GM12865 (cell line): ENCODE results near the gene XRN2.

ENCODE experiments used
- DNase-seq: peaks from one replicate; pipeline ENCODE4 v3.0.0; 2010; ENCODE audit warnings: low read depth
- H3K4me3 ChIP-seq: 2 replicates; pipeline ENCODE4 v1.5.1; 2011; ENCODE audit warnings: mild to moderate bottlenecking, low read depth, low read length, control low read depth
- TF ChIP-seq, protein P1 (sequence below): IDR thresholded peaks from 2 replicates; pipeline ENCODE4 v1.5.1; 2011; ENCODE audit warnings: low read length, control low read depth, low read depth, inconsistent platforms; ENCODE audit not compliant: insufficient read depth; ENCODE audit errors: missing control alignments

XRN2 gene

DNA sequence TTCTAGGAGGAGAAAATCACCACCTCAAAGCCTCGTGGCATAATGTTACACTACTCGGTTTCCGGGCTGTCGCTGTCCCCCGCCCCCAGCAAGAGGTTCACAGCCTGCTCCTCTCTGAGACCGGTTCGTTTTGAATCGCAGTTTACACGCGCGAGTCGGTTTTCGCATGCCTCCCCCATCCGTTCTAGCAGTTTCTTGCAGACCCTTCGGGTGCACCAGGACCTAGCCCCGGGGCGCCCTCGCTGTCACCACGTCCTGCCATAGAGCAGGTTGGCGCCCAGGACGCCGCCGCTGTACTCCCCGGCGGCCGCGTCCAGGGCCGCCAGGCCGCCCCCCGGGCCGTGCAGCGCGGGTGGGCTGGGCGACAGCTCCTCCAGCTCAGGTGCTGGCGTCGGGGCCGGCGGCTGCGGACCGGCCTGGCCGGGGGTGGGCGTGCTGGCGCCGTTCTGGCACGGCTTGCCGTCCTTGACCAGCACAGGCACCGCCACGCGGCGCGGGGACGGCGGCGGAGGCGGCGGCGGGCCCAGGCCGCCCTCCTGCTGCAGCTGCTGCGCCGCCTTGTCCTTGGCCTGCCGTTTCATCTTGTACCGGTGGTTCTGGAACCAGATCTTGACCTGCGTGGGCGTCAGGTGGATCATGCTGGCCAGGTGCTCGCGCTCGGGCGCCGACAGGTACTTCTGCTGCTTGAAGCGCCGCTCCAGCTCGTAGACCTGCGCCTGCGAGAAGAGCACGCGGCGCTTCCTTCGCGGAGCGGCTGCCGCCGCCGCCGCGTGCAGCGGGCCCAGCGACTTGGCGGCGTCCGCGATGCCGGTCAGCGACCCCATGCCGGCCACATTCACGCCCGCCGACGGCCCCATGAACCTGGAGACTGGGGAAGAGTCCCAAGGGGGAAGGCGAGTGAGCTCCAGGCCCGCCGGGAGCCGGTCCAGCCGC, 92.8 kb downstream of the XRN2 start:
- TF ChIP-seq, protein P1, sequence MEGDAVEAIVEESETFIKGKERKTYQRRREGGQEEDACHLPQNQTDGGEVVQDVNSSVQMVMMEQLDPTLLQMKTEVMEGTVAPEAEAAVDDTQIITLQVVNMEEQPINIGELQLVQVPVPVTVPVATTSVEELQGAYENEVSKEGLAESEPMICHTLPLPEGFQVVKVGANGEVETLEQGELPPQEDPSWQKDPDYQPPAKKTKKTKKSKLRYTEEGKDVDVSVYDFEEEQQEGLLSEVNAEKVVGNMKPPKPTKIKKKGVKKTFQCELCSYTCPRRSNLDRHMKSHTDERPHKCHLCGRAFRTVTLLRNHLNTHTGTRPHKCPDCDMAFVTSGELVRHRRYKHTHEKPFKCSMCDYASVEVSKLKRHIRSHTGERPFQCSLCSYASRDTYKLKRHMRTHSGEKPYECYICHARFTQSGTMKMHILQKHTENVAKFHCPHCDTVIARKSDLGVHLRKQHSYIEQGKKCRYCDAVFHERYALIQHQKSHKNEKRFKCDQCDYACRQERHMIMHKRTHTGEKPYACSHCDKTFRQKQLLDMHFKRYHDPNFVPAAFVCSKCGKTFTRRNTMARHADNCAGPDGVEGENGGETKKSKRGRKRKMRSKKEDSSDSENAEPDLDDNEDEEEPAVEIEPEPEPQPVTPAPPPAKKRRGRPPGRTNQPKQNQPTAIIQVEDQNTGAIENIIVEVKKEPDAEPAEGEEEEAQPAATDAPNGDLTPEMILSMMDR = no peak
- DNase-seq = peak; percentile 38
- H3K4me3 ChIP-seq = no peak overlapping the region

DNA sequence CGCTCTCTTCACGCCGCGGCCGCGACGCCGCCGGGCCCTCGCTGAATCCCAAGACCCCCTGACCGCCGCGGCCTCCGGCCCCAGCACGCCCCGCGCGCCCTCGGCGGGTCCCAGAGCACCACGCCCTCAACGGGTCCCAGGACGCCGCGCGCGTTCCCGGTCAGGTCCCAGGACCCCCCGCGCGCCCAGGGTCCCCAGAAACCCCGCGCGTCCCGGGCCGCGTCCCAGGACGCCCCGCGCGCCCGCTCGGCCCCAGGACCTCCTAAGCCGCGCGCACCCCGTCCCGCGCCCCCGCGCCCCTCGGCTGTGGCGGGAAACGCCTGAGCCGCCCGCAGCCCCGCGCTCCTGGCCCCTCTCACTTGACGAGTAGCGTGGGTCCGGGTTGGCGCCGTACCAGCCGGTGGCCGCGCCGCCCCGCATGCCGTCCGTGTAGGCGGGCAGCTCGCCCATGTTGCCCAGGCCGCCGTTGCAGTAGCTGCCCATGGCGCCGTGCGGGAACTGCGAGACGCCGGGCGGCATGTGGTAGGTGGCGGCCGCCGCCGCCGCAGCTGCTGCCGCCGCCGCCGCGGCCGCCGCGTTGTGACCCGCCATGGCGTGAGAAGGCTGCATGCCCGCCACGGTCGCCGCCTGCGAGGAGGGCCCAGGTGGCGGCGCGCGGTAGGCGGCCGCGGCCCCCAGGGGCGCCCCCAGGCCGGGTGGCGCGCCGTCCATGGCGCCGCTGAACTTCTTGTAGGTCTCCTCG, 93.6 kb downstream of the XRN2 start:
- TF ChIP-seq, protein P1 = no peak
- H3K4me3 ChIP-seq = no peak overlapping the region
- no peak for DNase-seq

DNA sequence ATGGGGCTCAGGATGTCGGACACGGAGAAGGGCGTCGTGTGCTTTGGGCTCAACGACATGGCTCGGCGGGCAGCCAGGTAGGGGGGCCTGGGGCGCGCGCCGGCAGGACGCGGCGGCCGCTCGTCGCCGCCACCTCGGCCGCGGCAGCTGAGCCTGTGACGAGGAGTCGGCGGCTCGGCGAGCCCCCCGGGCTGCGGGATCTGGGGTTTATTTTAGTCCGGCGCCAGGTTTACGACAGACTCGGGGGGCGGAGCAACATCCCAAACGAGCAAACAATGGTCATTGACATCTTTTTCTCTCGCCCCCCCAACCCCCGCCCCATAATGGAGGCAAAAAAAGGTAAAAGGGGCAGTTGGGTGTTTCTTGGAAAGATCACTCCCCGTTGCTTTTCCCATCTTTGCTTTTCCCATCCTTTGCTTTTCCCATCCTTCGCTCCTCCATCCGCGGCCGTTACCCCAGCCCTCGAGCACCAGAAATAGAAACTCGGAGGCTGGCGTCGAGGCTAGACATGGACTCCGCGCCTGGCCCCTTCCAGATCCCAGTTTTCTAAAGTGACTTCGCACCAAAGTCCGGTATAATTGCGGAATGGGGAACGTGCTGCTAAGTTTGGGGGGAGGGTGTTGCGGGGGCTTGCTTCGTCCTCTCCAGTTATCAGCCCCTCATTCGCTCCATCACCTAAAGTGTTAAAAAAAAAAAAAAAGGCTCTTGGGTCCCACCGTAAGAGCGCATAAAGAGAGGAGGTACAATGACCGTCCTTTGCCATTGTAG, 94.4 kb downstream of the XRN2 start, which contains the start of gene NKX2-4:
NKX2-4 (minus strand) TSS at position 186 of the 768 bp plus-strand sequence; CDS start at position 59, 127 bp downstream.
- H3K4me3 ChIP-seq = no peak within 1 kb of the TSS
- TF ChIP-seq, protein P1 = no peak
- DNase-seq = no peak

DNA sequence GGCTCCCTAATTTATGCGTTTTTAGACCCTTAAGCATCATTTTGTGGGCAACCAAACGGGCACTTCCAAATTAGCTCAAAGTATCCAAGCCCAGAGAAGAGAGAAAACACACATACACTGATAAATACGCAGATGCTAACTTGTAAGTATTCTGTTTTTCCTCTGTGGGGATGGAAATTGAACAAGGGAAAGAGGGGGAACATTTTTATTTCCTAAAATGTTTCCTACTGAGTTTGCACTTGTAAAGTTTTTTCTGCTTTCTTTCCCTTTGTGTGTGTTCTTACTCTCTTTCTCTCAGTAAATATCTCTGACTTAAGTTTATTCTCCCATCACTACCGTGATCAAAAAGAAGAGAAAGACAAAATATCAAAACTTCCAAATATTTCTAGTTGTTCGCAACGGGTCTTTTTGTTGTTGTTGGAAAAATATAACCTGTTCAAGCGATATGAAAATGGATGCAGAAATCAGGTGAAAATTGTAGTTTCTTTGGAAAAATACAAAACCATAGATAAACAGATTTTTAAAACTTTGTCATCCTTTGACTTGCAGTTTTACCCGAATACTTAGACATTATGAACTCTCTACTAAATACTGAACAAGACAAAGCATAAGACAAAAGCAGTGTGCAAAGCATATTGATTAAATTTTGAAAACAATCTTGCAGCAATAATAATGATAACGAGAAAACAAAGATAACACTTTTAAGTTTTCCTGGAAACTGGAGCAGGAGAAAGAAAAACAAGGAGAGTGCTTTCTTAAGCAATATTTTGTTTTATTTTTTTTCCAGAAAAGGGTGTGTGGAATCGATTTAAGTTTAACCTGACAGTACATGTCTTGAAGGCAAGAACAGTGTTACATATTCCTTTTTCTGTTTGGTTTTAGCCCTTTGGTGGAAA, 95.2 kb downstream of the XRN2 start:
- DNase-seq = no peak
- TF ChIP-seq, protein P1 = no peak
- no peak overlapping the region for H3K4me3 ChIP-seq

DNA sequence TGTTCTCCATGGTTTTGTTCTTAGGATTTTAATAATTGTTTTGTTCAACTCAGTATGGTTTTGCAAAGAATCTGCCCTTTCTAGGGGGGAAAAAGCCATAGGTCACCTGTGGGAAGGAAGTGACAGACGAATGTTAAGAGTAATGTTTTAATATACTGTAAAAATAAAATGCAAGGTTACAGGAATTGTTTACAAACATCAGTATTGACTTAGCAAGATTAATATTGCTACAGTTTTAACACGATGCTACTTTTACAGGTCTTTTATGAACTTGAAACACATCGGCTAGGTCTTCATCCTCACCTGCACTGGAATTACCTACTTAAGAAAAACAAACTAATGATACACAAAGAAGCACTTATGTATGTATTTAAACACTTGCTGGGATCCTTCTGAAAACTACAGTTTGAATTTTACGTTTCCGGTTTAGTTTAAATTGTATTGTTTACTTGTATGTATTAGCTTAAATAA, 95.9 kb downstream of the XRN2 start:
- DNase-seq = no peak
- TF ChIP-seq, protein P1 = no peak
- H3K4me3 ChIP-seq = no peak overlapping the region
